SJCRH30 (cell line): ENCODE measurements around the gene MIA. TPM values are rescaled to one million over a fixed set of nuclear protein-coding genes. Genes with fewer than 3 reads are reported as not detected.

Source experiments
- total RNA-seq: library from RNA; depleted of rRNA; stranded (reverse); fragments of >200 nt; shearing (Covaris generic); gene quantifications from 2 replicates; pipeline ENCODE4 v1.2.3, GENCODE V29; 2014; rRNA removed

Gene MIA
- total RNA-seq, 1 experiment from 2014 or later, result not detected

Other genes starting within 250 kb of the MIA start
- 44.1 and 46.6 TPM in 2 replicates for gene SHKBP1, start 198.6 kb upstream of the MIA start, total RNA-seq
- gene LTBP4, start 174.2 kb upstream of the MIA start, total RNA-seq, result 4.0 and 5.6 TPM in 2 replicates
- 23.0 and 26.8 TPM in 2 replicates for gene NUMBL, start 84.9 kb upstream of the MIA start, total RNA-seq
- 22.0 and 23.9 TPM in 2 replicates for gene COQ8B, start 58.6 kb upstream of the MIA start, total RNA-seq
- gene ITPKC, start 58.4 kb upstream of the MIA start, total RNA-seq, result 7.2 and 7.3 TPM in 2 replicates
- 5.0 and 5.4 TPM in 2 replicates for gene ACTMAP, start 25.0 kb upstream of the MIA start, total RNA-seq
- gene SNRPA, start 24.3 kb upstream of the MIA start, total RNA-seq, result 181 and 208 TPM in 2 replicates
- 10.5 and 11.1 TPM in 2 replicates for gene RAB4B, start 2.7 kb downstream of the MIA start, total RNA-seq
- 55.7 and 56.2 TPM in 2 replicates for gene EGLN2, start 23.7 kb downstream of the MIA start, total RNA-seq
- gene CYP2A6, start 74.9 kb downstream of the MIA start, total RNA-seq, result not detected in 2 replicates
- not detected in 2 replicates for gene CYP2A7, start 106.7 kb downstream of the MIA start, total RNA-seq
- not detected in 2 replicates for gene CYP2B6, start 215.8 kb downstream of the MIA start, total RNA-seq